22Rv1 (cell line): ENCODE measurements around the gene GSTM1.

Experiments used
- H3K27ac ChIP-seq: fragments of 450-650 bp; 2 replicates; pipeline ENCODE4 v1.5.1; 2017
- CTCF ChIP-seq: fragments of 450-650 bp; IDR thresholded peaks from 2 replicates; pipeline ENCODE4 v1.5.1; 2017; ENCODE audit warnings: mild to moderate bottlenecking
- ZFX ChIP-seq: fragments of 450-650 bp; IDR thresholded peaks from 2 replicates; pipeline ENCODE4 v1.6.1; 2017; ENCODE audit warnings: antibody characterized with exemption, borderline replicate concordance

GSTM1 gene

GRCh38 chr1:109732390-109732881 lies 44.8 kb downstream of the GSTM1 start:
- no peak for TF ChIP-seq ZFX
- TF ChIP-seq CTCF = no peak
- peak overlapping the region; percentile 48 for H3K27ac ChIP-seq

DNA sequence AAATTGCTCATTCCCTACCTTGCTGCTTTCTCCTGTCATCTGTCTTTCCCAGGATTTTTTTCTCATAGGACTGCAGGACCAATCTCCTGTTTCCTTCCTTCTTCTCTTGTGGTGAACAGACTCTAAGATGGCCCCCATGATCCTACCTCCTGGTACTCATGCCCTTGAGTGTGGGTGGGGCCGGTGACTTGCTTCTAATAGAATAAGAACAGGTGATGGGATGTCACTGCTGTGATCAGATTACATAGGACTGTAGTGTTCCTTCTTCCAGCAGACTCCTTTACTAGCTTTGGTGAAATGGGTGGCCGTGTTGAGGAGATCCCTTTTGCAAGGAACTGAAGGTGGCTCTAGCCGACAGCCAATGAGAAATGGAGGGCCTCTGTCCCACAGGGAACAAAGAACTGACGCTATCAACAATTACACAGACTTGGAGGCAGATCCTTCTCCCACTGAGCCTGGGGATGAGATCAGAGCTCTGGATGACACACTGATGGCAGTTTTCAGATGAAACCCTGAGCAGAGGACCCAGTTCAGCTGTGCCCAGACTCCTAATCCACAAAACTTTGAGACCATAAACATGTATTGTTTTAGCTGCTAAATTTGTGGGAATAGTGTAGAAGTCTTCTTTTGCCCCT lies 45.7 kb downstream of the GSTM1 start:
- no peak overlapping the region for H3K27ac ChIP-seq
- TF ChIP-seq CTCF = no peak
- TF ChIP-seq ZFX = no peak

- no peak for TF ChIP-seq CTCF
- TF ChIP-seq ZFX = no peak
- no peak overlapping the region for H3K27ac ChIP-seq
Observed at GRCh38 chr1:109739738-109740614, 52.4 kb downstream of the GSTM1 start.

- H3K27ac ChIP-seq = no peak within 1 kb of the TSS
- no peak for TF ChIP-seq ZFX
- TF ChIP-seq CTCF = no peak
Observed at GRCh38 chr1:109740615-109741373, 53.2 kb downstream of the GSTM1 start, which contains the start of gene GSTM3. Gene GSTM3, minus strand, starts transcription at chr1:109741038. Its CDS starts 751 bp downstream, at chr1:109740287.
